HepG2 (cell line): ENCODE data around the gene PROM2. TPM values are rescaled to one million over a fixed set of nuclear protein-coding genes. Genes with fewer than 3 reads are reported as not detected.

Source experiments
- ATRX ChIP-seq: sonication (generic); formaldehyde crosslinking; IDR thresholded peaks from 2 replicates; pipeline ENCODE4 v1.4.0; 2020; ENCODE audit warnings: missing genetic modification reagents, borderline replicate concordance
- ELF3 ChIP-seq: IDR thresholded peaks from 2 replicates; pipeline ENCODE4 v1.6.1; 2016; ENCODE audit warnings: missing genetic modification reagents, missing compliant biosample characterization
- EZH2 ChIP-seq: conservative IDR thresholded peaks from 2 replicates; pipeline ENCODE4 v1.6.1; 2012; ENCODE audit warnings: mild to moderate bottlenecking, low read depth, low read length, moderate library complexity
- FOSL2 ChIP-seq: sonication (generic); formaldehyde crosslinking; IDR thresholded peaks from 2 replicates; pipeline ENCODE4 v1.4.0; 2020; ENCODE audit warnings: missing genetic modification reagents
- HNRNPLL ChIP-seq: fragments of 200-400 bp; formaldehyde crosslinking; IDR thresholded peaks from 2 replicates; pipeline ENCODE4 v1.6.1; 2017; ENCODE audit warnings: mild to moderate bottlenecking, low read depth, low read length; ENCODE audit not compliant: poor library complexity, severe bottlenecking
- IRF2 ChIP-seq: IDR thresholded peaks from 2 replicates; pipeline ENCODE4 v1.6.1; 2018; ENCODE audit warnings: missing genetic modification reagents, missing compliant biosample characterization
- MED13 ChIP-seq: sonication (generic); formaldehyde crosslinking; IDR thresholded peaks from 2 replicates; pipeline ENCODE4 v1.5.0; 2020; ENCODE audit warnings: missing genetic modification reagents
- MYNN ChIP-seq: sonication (generic); formaldehyde crosslinking; IDR thresholded peaks from 2 replicates; pipeline ENCODE4 v1.4.0; 2020; ENCODE audit warnings: mild to moderate bottlenecking, low read depth, missing genetic modification reagents
- NFYB ChIP-seq: sonication (generic); formaldehyde crosslinking; IDR thresholded peaks from 2 replicates; pipeline ENCODE4 v1.4.0; 2020; ENCODE audit warnings: missing genetic modification reagents
- NFYC ChIP-seq: IDR thresholded peaks from 2 replicates; pipeline ENCODE4 v1.6.1; 2016; ENCODE audit warnings: missing genetic modification reagents, missing compliant biosample characterization
- NKX3-1 ChIP-seq: sonication (generic); formaldehyde crosslinking; IDR thresholded peaks from 2 replicates; pipeline ENCODE4 v1.5.0; 2020; ENCODE audit warnings: missing genetic modification reagents
- SIX4 ChIP-seq: sonication (generic); formaldehyde crosslinking; IDR thresholded peaks from 2 replicates; pipeline ENCODE4 v1.4.0; 2020; ENCODE audit warnings: missing genetic modification reagents
- SP2 ChIP-seq: sonication (generic); formaldehyde crosslinking; IDR thresholded peaks from 2 replicates; pipeline ENCODE4 v1.5.1; 2020; ENCODE audit warnings: mild to moderate bottlenecking, missing genetic modification reagents
- XBP1 ChIP-seq: sonication (generic); formaldehyde crosslinking; IDR thresholded peaks from 2 replicates; pipeline ENCODE4 v1.5.0; 2020; ENCODE audit warnings: missing genetic modification reagents
- ZNF10 ChIP-seq: sonication (generic); formaldehyde crosslinking; IDR thresholded peaks from 2 replicates; pipeline ENCODE4 v1.4.0; 2020; ENCODE audit warnings: mild to moderate bottlenecking, low read depth, missing genetic modification reagents, borderline replicate concordance
- ZNF232 ChIP-seq: sonication (generic); formaldehyde crosslinking; IDR thresholded peaks from 2 replicates; pipeline ENCODE4 v1.4.0; 2020; ENCODE audit warnings: missing genetic modification reagents, borderline replicate concordance
- ZNF234 ChIP-seq: sonication (generic); formaldehyde crosslinking; conservative IDR thresholded peaks from 2 replicates; pipeline ENCODE4 v1.5.1; 2020; ENCODE audit warnings: mild to moderate bottlenecking, missing genetic modification reagents
- ZNF333 ChIP-seq: sonication (generic); formaldehyde crosslinking; IDR thresholded peaks from 2 replicates; pipeline ENCODE4 v1.4.0; 2020; ENCODE audit warnings: mild to moderate bottlenecking, missing genetic modification reagents, borderline replicate concordance
- ZNF713 ChIP-seq: sonication (generic); formaldehyde crosslinking; IDR thresholded peaks from 2 replicates; pipeline ENCODE4 v1.4.0; 2020; ENCODE audit warnings: mild to moderate bottlenecking, missing genetic modification reagents
- ZNF747 ChIP-seq: sonication (generic); formaldehyde crosslinking; IDR thresholded peaks from 2 replicates; pipeline ENCODE4 v1.8.1; 2023; ENCODE audit warnings: missing genetic modification reagents, mild to moderate bottlenecking, borderline replicate concordance
- ZNF75D ChIP-seq: sonication (generic); formaldehyde crosslinking; IDR thresholded peaks from 2 replicates; pipeline ENCODE4 v1.8.1; 2023; ENCODE audit warnings: missing genetic modification reagents, mild to moderate bottlenecking, borderline replicate concordance
- polyA plus RNA-seq, 8 experiments: library from polyadenylated mRNA; depleted of rRNA in 3 of 8; stranded (reverse) in 7 of 8; unstranded in 1 of 8; fragments of >200 nt; fragmentation: Illumina TruSeq in 4 of 8; extraction: Trizol in 4 of 8; gene quantifications; 2 replicates each; pipeline versions ENCODE4 v1.2.1 to v1.2.3, GENCODE V29; 2011 to 2016; ENCODE audit warnings: low read depth in 4 of 8, missing spikeins in 1 of 8, mixed read lengths in 1 of 8; ENCODE audit not compliant: insufficient read depth in 1 of 8
- total RNA-seq, 5 experiments: library from RNA; depleted of rRNA; stranded (reverse); fragments of >200 nt; fragmentation: Illumina TruSeq; extraction: Trizol; gene quantifications; 2 replicates each; pipeline ENCODE4 v1.2.3, GENCODE V29; 2016; ENCODE audit warnings: low read depth in 1 of 5
- TF ChIP-seq, protein P1 (sequence below): sonication (generic); formaldehyde crosslinking; IDR thresholded peaks from 2 replicates; pipeline ENCODE4 v1.4.0; 2020; ENCODE audit warnings: missing genetic modification reagents
- TF ChIP-seq, protein P2 (sequence below): sonication (generic); formaldehyde crosslinking; IDR thresholded peaks from 2 replicates; pipeline ENCODE4 v1.5.1; 2020; ENCODE audit warnings: mild to moderate bottlenecking, missing genetic modification reagents, moderate library complexity
- TF ChIP-seq, protein P3 (sequence below): IDR thresholded peaks from 2 replicates; pipeline ENCODE4 v1.6.1; 2016; ENCODE audit warnings: mild to moderate bottlenecking, missing biosample characterization, missing genetic modification reagents
- TF ChIP-seq, protein P4 (sequence below): IDR thresholded peaks from 2 replicates; pipeline ENCODE4 v1.6.1; 2012; ENCODE audit warnings: inconsistent platforms
- TF ChIP-seq, protein P5 (sequence below): sonication (generic); formaldehyde crosslinking; conservative IDR thresholded peaks from 2 replicates; pipeline ENCODE4 v1.4.0; 2020; ENCODE audit warnings: missing genetic modification reagents

PROM2 gene
- total and polyA plus RNA-seq, 2 of the 13 experiments (the other 11 are each of a cell fraction or from before 2014, with no cell fraction given) = not detected

DNA sequence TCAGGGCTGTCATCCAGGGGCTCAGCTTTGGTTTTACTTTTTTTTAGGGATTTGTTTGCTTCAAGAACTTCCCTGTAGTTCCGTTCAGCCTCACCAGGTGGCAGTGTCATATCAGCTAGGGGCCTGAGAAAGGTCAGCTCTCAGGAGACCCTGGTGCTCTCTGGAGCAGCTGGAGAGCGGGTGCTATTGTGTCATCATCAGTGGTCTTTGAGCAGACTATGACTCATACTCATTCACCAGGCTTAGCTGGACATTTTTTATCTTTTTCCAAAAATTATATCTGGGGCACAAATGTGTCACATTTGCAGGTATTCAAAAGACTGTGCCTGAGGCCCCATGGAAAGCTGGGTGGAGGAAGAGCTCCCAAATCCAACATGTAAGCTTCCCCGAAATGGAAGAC is 42.5 kb upstream of the PROM2 start (continued):
- TF ChIP-seq ZNF234 (no peak), FOSL2 (CRISPR knock-in tag) (peak; percentile 97), SIX4 (CRISPR knock-in tag) (no peak), ZNF713 (CRISPR knock-in tag) (no peak), XBP1 (CRISPR knock-in tag) (no peak), MYNN (CRISPR knock-in tag) (no peak), ZNF232 (CRISPR knock-in tag) (no peak), ELF3 (peak; percentile 60; the same call in 1 of the 2 replicates), ZNF75D (CRISPR knock-in tag) (no peak), ATRX (no peak), HNRNPLL (no peak), SP2 (CRISPR knock-in tag) (no peak), ZNF747 (CRISPR knock-in tag) (no peak; the same call in 1 of the 2 replicates), ZNF333 (CRISPR knock-in tag) (no peak), MED13 (CRISPR knock-in tag) (no peak), NFYC (CRISPR knock-in tag) (no peak), NKX3-1 (CRISPR knock-in tag) (no peak), ZNF10 (no peak), NFYB (CRISPR knock-in tag) (no peak), EZH2 (no peak), IRF2 (peak; percentile 50; the same call in 1 of the 2 replicates)
- TF ChIP-seq, protein P1, sequence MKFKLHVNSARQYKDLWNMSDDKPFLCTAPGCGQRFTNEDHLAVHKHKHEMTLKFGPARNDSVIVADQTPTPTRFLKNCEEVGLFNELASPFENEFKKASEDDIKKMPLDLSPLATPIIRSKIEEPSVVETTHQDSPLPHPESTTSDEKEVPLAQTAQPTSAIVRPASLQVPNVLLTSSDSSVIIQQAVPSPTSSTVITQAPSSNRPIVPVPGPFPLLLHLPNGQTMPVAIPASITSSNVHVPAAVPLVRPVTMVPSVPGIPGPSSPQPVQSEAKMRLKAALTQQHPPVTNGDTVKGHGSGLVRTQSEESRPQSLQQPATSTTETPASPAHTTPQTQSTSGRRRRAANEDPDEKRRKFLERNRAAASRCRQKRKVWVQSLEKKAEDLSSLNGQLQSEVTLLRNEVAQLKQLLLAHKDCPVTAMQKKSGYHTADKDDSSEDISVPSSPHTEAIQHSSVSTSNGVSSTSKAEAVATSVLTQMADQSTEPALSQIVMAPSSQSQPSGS = peak; percentile 73; the same call in 1 of the 2 replicates
- TF ChIP-seq, protein P2, sequence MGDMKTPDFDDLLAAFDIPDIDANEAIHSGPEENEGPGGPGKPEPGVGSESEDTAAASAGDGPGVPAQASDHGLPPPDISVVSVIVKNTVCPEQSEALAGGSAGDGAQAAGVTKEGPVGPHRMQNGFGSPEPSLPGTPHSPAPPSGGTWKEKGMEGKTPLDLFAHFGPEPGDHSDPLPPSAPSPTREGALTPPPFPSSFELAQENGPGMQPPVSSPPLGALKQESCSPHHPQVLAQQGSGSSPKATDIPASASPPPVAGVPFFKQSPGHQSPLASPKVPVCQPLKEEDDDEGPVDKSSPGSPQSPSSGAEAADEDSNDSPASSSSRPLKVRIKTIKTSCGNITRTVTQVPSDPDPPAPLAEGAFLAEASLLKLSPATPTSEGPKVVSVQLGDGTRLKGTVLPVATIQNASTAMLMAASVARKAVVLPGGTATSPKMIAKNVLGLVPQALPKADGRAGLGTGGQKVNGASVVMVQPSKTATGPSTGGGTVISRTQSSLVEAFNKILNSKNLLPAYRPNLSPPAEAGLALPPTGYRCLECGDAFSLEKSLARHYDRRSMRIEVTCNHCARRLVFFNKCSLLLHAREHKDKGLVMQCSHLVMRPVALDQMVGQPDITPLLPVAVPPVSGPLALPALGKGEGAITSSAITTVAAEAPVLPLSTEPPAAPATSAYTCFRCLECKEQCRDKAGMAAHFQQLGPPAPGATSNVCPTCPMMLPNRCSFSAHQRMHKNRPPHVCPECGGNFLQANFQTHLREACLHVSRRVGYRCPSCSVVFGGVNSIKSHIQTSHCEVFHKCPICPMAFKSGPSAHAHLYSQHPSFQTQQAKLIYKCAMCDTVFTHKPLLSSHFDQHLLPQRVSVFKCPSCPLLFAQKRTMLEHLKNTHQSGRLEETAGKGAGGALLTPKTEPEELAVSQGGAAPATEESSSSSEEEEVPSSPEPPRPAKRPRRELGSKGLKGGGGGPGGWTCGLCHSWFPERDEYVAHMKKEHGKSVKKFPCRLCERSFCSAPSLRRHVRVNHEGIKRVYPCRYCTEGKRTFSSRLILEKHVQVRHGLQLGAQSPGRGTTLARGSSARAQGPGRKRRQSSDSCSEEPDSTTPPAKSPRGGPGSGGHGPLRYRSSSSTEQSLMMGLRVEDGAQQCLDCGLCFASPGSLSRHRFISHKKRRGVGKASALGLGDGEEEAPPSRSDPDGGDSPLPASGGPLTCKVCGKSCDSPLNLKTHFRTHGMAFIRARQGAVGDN (CRISPR knock-in tag) = no peak
- TF ChIP-seq, protein P3, sequence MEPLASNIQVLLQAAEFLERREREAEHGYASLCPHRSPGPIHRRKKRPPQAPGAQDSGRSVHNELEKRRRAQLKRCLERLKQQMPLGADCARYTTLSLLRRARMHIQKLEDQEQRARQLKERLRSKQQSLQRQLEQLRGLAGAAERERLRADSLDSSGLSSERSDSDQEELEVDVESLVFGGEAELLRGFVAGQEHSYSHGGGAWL (CRISPR knock-in tag) = no peak
- TF ChIP-seq, protein P4, sequence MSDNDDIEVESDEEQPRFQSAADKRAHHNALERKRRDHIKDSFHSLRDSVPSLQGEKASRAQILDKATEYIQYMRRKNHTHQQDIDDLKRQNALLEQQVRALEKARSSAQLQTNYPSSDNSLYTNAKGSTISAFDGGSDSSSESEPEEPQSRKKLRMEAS = 0 out of 2 replicates have a peak, but pooled peaks have one; percentile 26
- TF ChIP-seq, protein P5, sequence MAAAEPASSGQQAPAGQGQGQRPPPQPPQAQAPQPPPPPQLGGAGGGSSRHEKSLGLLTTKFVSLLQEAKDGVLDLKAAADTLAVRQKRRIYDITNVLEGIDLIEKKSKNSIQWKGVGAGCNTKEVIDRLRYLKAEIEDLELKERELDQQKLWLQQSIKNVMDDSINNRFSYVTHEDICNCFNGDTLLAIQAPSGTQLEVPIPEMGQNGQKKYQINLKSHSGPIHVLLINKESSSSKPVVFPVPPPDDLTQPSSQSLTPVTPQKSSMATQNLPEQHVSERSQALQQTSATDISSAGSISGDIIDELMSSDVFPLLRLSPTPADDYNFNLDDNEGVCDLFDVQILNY = no peak
